ENCODE results near the gene CDC45. TPM values are rescaled to one million over a fixed set of nuclear protein-coding genes. Genes with fewer than 3 reads are reported as not detected.

Gene CDC45
- total RNA-seq, 1 donor from 2014 or later, result 3.7 TPM

- no peaks in the 10 kb centered on the region for H3K9me3 Mint-ChIP-seq (ENCODE audit: unreplicated experiment)
- H3K27me3 Mint-ChIP-seq (ENCODE audit: unreplicated experiment), result peaks cover 5% of the 10 kb centered on the region
- H3K4me3 Mint-ChIP-seq (ENCODE audit: unreplicated experiment), result no peak overlapping the region
- peaks cover 6% of the 10 kb centered on the region for H3K4me1 Mint-ChIP-seq (ENCODE audit: unreplicated experiment)
- TF ChIP-seq, protein P1, sequence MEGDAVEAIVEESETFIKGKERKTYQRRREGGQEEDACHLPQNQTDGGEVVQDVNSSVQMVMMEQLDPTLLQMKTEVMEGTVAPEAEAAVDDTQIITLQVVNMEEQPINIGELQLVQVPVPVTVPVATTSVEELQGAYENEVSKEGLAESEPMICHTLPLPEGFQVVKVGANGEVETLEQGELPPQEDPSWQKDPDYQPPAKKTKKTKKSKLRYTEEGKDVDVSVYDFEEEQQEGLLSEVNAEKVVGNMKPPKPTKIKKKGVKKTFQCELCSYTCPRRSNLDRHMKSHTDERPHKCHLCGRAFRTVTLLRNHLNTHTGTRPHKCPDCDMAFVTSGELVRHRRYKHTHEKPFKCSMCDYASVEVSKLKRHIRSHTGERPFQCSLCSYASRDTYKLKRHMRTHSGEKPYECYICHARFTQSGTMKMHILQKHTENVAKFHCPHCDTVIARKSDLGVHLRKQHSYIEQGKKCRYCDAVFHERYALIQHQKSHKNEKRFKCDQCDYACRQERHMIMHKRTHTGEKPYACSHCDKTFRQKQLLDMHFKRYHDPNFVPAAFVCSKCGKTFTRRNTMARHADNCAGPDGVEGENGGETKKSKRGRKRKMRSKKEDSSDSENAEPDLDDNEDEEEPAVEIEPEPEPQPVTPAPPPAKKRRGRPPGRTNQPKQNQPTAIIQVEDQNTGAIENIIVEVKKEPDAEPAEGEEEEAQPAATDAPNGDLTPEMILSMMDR (IDR thresholded peaks at IDR 0.05), result no peak
- H3K27ac Mint-ChIP-seq (ENCODE audit: unreplicated experiment), result no peak overlapping the region
- no peak for DNase-seq (ENCODE audit: extremely low spot score, unreplicated experiment)
- H3K36me3 Mint-ChIP-seq (ENCODE audit: unreplicated experiment), result no peaks in the 10 kb centered on the region
Observed at GRCh38 chr22:19519041-19519926, 39.6 kb downstream of the CDC45 start.

- DNase-seq (ENCODE audit: extremely low spot score, unreplicated experiment), result no peak
- Mint-ChIP-seq H3K27me3 (ENCODE audit: unreplicated experiment) (peaks cover 10% of the 10 kb centered on the region), H3K9me3 (ENCODE audit: unreplicated experiment) (no peaks in the 10 kb centered on the region), H3K27ac (ENCODE audit: unreplicated experiment) (no peak overlapping the region), H3K4me1 (ENCODE audit: unreplicated experiment) (peaks cover 10% of the 10 kb centered on the region), H3K4me3 (ENCODE audit: unreplicated experiment) (no peak overlapping the region), H3K36me3 (ENCODE audit: unreplicated experiment) (no peaks in the 10 kb centered on the region)
- TF ChIP-seq, protein P1 (IDR thresholded peaks at IDR 0.05), result no peak
Observed at GRCh38 chr22:19520007-19520406, 40.3 kb downstream of the CDC45 start.

DNA sequence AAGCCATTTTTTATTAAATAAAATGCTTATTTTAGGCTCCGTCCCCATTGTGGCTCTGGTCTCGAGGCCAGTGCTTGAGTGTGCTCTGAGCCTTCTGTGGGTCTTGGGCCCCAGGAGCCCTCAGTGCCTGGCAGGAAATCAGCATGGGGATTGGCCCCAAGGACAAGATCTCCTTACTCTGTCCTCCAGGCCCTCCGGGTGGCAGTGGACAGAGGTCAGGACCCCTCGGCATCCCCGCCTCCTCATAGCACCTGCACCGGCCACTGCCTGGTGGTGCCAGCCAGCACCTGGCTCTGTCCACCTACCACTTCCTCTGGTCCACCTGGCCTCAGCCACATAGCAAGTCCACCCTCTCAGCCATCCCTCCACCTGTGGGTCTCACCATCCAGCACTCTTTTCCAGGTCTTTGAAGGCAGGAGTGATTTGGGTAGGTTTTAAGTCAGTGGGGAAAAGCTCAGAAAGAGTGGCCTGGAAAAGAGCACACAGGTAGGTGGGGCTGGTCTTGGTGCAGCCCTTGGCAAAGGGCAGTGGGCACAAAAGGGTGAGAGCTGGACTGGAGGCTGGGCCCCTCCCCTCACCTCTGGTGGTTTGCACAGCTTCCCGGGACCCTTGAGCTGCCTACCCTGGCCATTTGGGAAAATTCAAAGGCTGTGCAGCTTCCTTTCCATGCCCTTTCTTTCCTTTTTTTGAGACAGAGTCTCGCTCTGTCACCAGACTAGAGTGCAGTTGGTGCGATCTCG, 41.0 kb downstream of the CDC45 start:
- DNase-seq (ENCODE audit: extremely low spot score, unreplicated experiment), result no peak
- H3K27me3 Mint-ChIP-seq (ENCODE audit: unreplicated experiment), result peaks cover 11% of the 10 kb centered on the region
- H3K36me3 Mint-ChIP-seq (ENCODE audit: unreplicated experiment), result no peaks in the 10 kb centered on the region
- no peak overlapping the region for H3K4me3 Mint-ChIP-seq (ENCODE audit: unreplicated experiment)
- H3K27ac Mint-ChIP-seq (ENCODE audit: unreplicated experiment), result no peak overlapping the region
- H3K4me1 Mint-ChIP-seq (ENCODE audit: unreplicated experiment), result peaks cover 10% of the 10 kb centered on the region
- TF ChIP-seq, protein P1 (IDR thresholded peaks at IDR 0.05), result no peak
- no peaks in the 10 kb centered on the region for H3K9me3 Mint-ChIP-seq (ENCODE audit: unreplicated experiment)

DNA sequence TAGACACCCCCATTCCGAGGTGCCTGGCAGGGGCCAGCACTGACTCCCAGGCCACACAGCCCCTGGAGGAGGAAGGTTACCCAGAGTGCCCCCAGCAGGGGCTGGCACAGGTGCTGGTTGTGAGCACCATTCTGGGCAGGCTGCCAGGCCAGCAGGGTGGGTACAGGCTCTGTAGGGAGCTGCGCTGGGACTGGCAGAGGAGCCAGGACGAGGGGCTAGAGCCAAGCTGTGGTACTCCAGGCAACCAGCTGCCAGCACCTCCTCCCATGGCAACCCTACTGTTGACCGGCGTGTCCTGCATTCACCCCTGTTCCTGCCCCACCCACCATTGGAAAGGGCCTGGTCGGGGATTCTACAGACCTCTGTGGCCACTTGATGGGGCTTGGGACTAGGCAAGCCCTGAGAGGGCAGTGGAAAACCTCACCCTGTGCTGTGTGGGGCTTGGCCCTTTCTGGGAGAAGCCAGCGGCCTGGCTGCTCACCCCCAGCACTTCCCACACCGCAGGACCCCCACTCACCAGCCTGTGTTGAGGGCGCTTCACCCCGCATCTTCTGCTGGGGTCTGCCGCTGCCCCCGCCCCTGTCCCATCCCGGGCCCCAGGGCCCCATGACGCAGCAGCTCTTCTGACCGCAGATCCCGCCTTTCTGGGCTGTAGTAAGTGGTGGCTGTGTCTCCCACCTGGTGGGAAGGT, 42.6 kb downstream of the CDC45 start:
- Mint-ChIP-seq H3K4me3 (ENCODE audit: unreplicated experiment) (no peak overlapping the region), H3K27ac (ENCODE audit: unreplicated experiment) (no peak overlapping the region), H3K4me1 (ENCODE audit: unreplicated experiment) (peaks cover 10% of the 10 kb centered on the region), H3K9me3 (ENCODE audit: unreplicated experiment) (no peaks in the 10 kb centered on the region), H3K36me3 (ENCODE audit: unreplicated experiment) (no peaks in the 10 kb centered on the region), H3K27me3 (ENCODE audit: unreplicated experiment) (peaks cover 11% of the 10 kb centered on the region)
- TF ChIP-seq, protein P1 (IDR thresholded peaks at IDR 0.05), result no peak
- DNase-seq (ENCODE audit: extremely low spot score, unreplicated experiment), result no peak

Data from osteocyte (in vitro differentiated cells).